IMR-90 (cell line): ENCODE results near the gene TFAP2A. TPM values are rescaled to one million over a fixed set of nuclear protein-coding genes. Genes with fewer than 3 reads are reported as not detected.

Experiments
- ATAC-seq: fragments of 200-7000 bp; cut with Tn5 transposase; 2 replicates; pipeline ENCODE4 v1.9.1; 2020; ENCODE audit warnings: low read depth, mild to moderate bottlenecking, moderate library complexity
- BruUV-seq: library from RNA; stranded (reverse); fragments of 400-500 nt; replicated peaks from 2 replicates; lab custom pipeline; 2021; lab: Mats Ljungman, UMichigan
- CTCF ChIA-PET: fragments of 300-600 bp; formaldehyde crosslinking; extraction: SDS; loops from one replicate; lab custom pipeline; 2021; ENCODE audit warnings: antibody characterized with exemption; lab: Yijun Ruan, JAX
- POLR2A ChIA-PET: fragments of 300-600 bp; sonication (Branson Sonifier 250); formaldehyde crosslinking; loops from one replicate; lab custom pipeline; 2022; ENCODE audit warnings: antibody characterized with exemption; ENCODE audit not compliant: unreplicated experiment; lab: Charles Lee
- DNase-seq: peaks from one replicate; pipeline ENCODE4 v3.0.0; 2013
- H2AFZ ChIP-seq: replicated peaks from 2 replicates; pipeline ENCODE3; 2013; ENCODE audit warnings: low read length, mild to moderate bottlenecking; ENCODE audit not compliant: poor library complexity
- H2AK5ac ChIP-seq: 2 replicates; pipeline ENCODE4 v1.6.1; 2013; ENCODE audit warnings: low read depth, low read length, inconsistent platforms
- H2AK9ac ChIP-seq: replicated peaks from 2 replicates; pipeline ENCODE3; 2013; ENCODE audit warnings: mild to moderate bottlenecking, low read depth, low read length, moderate library complexity; ENCODE audit not compliant: poor library complexity
- H2BK120ac ChIP-seq: 2 replicates; pipeline ENCODE4 v1.6.1; 2013; ENCODE audit warnings: low read depth, low read length, inconsistent platforms
- H2BK15ac ChIP-seq: 3 replicates; pipeline ENCODE4 v1.6.1; 2013; ENCODE audit warnings: low read depth, low read length, inconsistent platforms
- H2BK20ac ChIP-seq: 2 replicates; pipeline ENCODE4 v1.6.1; 2013; ENCODE audit warnings: low read depth, mild to moderate bottlenecking, inconsistent platforms, low read length, moderate library complexity
- H2BK5ac ChIP-seq: 2 replicates; pipeline ENCODE4 v1.6.1; 2013; ENCODE audit warnings: mild to moderate bottlenecking, low read depth, low read length, inconsistent platforms; ENCODE audit not compliant: poor library complexity, severe bottlenecking
- H3K14ac ChIP-seq: replicated peaks from 2 replicates; pipeline ENCODE4 v1.6.1; 2013; ENCODE audit warnings: low read depth, low read length, inconsistent platforms
- H3K18ac ChIP-seq: 2 replicates; pipeline ENCODE4 v1.6.1; 2013; ENCODE audit warnings: low read depth, low read length, control low read depth
- H3K23ac ChIP-seq: 2 replicates; pipeline ENCODE4 v1.6.1; 2013; ENCODE audit warnings: low read depth, low read length, inconsistent platforms
- H3K27ac ChIP-seq: 2 replicates; pipeline ENCODE4 v1.5.1; 2013; ENCODE audit warnings: mild to moderate bottlenecking, control low read depth, low read length; ENCODE audit not compliant: insufficient read depth
- H3K27me3 ChIP-seq: 2 replicates; pipeline ENCODE4 v1.6.1; 2013; ENCODE audit warnings: low read length; ENCODE audit not compliant: control insufficient read depth, insufficient read depth
- H3K36me3 ChIP-seq: 2 replicates; pipeline ENCODE4 v1.6.1; 2013; ENCODE audit warnings: low read length, mixed read lengths; ENCODE audit not compliant: control insufficient read depth, insufficient read depth
- H3K4ac ChIP-seq: 2 replicates; pipeline ENCODE4 v1.6.1; 2013; ENCODE audit warnings: low read depth, low read length, inconsistent platforms
- H3K4me1 ChIP-seq: 2 replicates; pipeline ENCODE4 v1.6.1; 2013; ENCODE audit warnings: low read length, mixed read lengths; ENCODE audit not compliant: control insufficient read depth, insufficient read depth
- H3K4me2 ChIP-seq: 2 replicates; pipeline ENCODE4 v1.6.1; 2013; ENCODE audit warnings: low read depth, mild to moderate bottlenecking, control low read depth, low read length, moderate library complexity
- H3K4me3 ChIP-seq: 2 replicates; pipeline ENCODE4 v1.5.1; 2013; ENCODE audit warnings: low read depth, mild to moderate bottlenecking, control low read depth, low read length, moderate library complexity; ENCODE audit not compliant: insufficient read depth
- H3K56ac ChIP-seq: 2 replicates; pipeline ENCODE4 v1.6.1; 2013; ENCODE audit warnings: low read length, inconsistent platforms; ENCODE audit not compliant: insufficient read depth; ENCODE audit errors: extremely low read depth
- H3K79me1 ChIP-seq, 2 experiments: 2 replicates each; pipeline ENCODE4 v1.6.1; 2013; ENCODE audit warnings: low read length in 2 of 2, inconsistent platforms in 1 of 2, low read depth in 1 of 2
- H3K9ac ChIP-seq: 2 replicates; pipeline ENCODE4 v1.6.1; 2013; ENCODE audit warnings: low read depth, low read length, control low read depth
- H3K9me1 ChIP-seq: 2 replicates; pipeline ENCODE4 v1.6.1; 2013; ENCODE audit warnings: low read length, inconsistent platforms; ENCODE audit not compliant: insufficient read depth
- H3K9me3 ChIP-seq: 2 replicates; pipeline ENCODE4 v1.6.1; 2013; ENCODE audit warnings: low read length; ENCODE audit not compliant: control insufficient read depth, insufficient read depth
- H4K20me1 ChIP-seq: 2 replicates; pipeline ENCODE4 v1.6.1; 2013; ENCODE audit warnings: low read length, inconsistent platforms; ENCODE audit not compliant: insufficient read depth
- H4K5ac ChIP-seq: 2 replicates; pipeline ENCODE4 v1.6.1; 2013; ENCODE audit warnings: mild to moderate bottlenecking, low read depth, low read length, control low read depth
- H4K8ac ChIP-seq, 2 experiments: 2 replicates each; pipeline ENCODE4 v1.6.1; 2013; ENCODE audit warnings: low read depth in 2 of 2, low read length in 2 of 2, control low read depth in 1 of 2, inconsistent platforms in 1 of 2
- H4K91ac ChIP-seq: 2 replicates; pipeline ENCODE4 v1.6.1; 2013; ENCODE audit warnings: low read depth, low read length, inconsistent platforms; ENCODE audit not compliant: insufficient read depth
- USF2 ChIP-seq: fragments of 150-350 bp; IDR thresholded peaks from 2 replicates; pipeline ENCODE4 v1.6.1; 2017; ENCODE audit warnings: mild to moderate bottlenecking, antibody characterized with exemption, low read length, low read depth
- WGBS, 2 experiments: methylation state at CpG; one replicate each; pipeline versions ENCODE4 v1.1.5 to v1.1.7; 2013; ENCODE audit warnings: missing lambda C conversion rate in 2 of 2; ENCODE audit not compliant: insufficient read length in 1 of 2; ENCODE audit errors: extremely low coverage in 2 of 2; 5-methylcytosine and 5-hydroxymethylcytosine counted together
- dilution Hi-C: fragments of 300-500 bp; cut with HindIII; formaldehyde crosslinking; loops from one replicate; pipeline ENCODE4 v1.14.3; 2018; ENCODE audit warnings: low sequenced_read_pairs; ENCODE audit not compliant: unreplicated experiment
- in situ Hi-C: fragments of 300-500 bp; cut with MboI; formaldehyde crosslinking; loops from 3 replicates; pipeline ENCODE4 v1.14.3; 2019; ENCODE audit warnings: low sequenced_read_pairs, inconsistent platforms, mixed read lengths
- intact Hi-C: fragments of 100-400 bp; cut with micrococcal nuclease; formaldehyde crosslinking; loops from 2 replicates; pipeline ENCODE4 v1.10.0; 2022
- polyA plus RNA-seq, 3 experiments: library from polyadenylated mRNA; depleted of rRNA; stranded (reverse); fragments of >200 nt; gene quantifications; 2 replicates each; pipeline ENCODE4 v1.2.3, GENCODE V29; 2012; ENCODE audit warnings: low replicate concordance in 1 of 3
- total RNA-seq: library from RNA; depleted of rRNA; stranded (reverse); fragments of >200 nt; gene quantifications from 2 replicates; pipeline ENCODE4 v1.2.3, GENCODE V29; 2012

Gene TFAP2A
- total and polyA plus RNA-seq, 2 of the 4 experiments (the other 2 are of a cell fraction): 0.72 to 7.1 TPM

GRCh38 chr6:10409233-10409721 is 5.6 kb downstream of the TFAP2A start:
- no peak overlapping the region for H4K5ac ChIP-seq
- no peak overlapping the region; the same call in 1 of the 2 replicates for H3K27ac ChIP-seq
- no peak overlapping the region for H2BK5ac ChIP-seq
- WGBS, 2 experiments: no CpG with 5 or more reads among the region's 8 CpGs
- no peak overlapping the region for H2AK5ac ChIP-seq
- BruUV-seq: no TSS peak
- no peak overlapping the region for H2BK20ac ChIP-seq
- no peak overlapping the region for H4K91ac ChIP-seq
- no peak overlapping the region for H2AFZ ChIP-seq
- H3K18ac ChIP-seq: no peak overlapping the region
- H3K4me2 ChIP-seq: peak overlapping the region; percentile 56; the same call in 1 of the 2 replicates
- H3K36me3 ChIP-seq: peaks cover 3% of the 10 kb centered on the region; the same call in 1 of the 2 replicates
- H3K9me3 ChIP-seq: no peaks in the 10 kb centered on the region
- dilution Hi-C loops: no loop called here
- H4K20me1 ChIP-seq: no peaks in the 10 kb centered on the region
- H3K4me1 ChIP-seq: peaks cover 2% of the 10 kb centered on the region
- no peak for TF ChIP-seq USF2
- ATAC-seq: no peak
- no peak overlapping the region for H3K4me3 ChIP-seq
- H3K9ac ChIP-seq: peak overlapping the region; percentile 46; the same call in 1 of the 2 replicates
- 0 out of 2 replicates have a peak overlapping the region, but pooled peaks have one; percentile 22 for H3K4ac ChIP-seq
- H2AK9ac ChIP-seq: no peak overlapping the region
- DNase-seq: no peak
- intact Hi-C loops: loop anchor here (10.0 kb wide), 1 partner anchor 264 kb away; no protein-coding TSS in a partner anchor
- no peaks in the 10 kb centered on the region for H3K79me1 ChIP-seq
- no peak overlapping the region for H3K56ac ChIP-seq
- H2BK120ac ChIP-seq: peak overlapping the region; percentile 35; the same call in 1 of the 2 replicates
- H2BK15ac ChIP-seq: no peak overlapping the region
- no peak overlapping the region for H3K14ac ChIP-seq
- CTCF ChIA-PET: no interaction called here
- POLR2A ChIA-PET: no interaction called here
- peaks cover 46% of the 10 kb centered on the region for H3K27me3 ChIP-seq
- peak overlapping the region in 1 of 2 experiments; percentile 21; a peak in 1 of 4 replicates for H4K8ac ChIP-seq
- peak overlapping the region; percentile 81 for H3K23ac ChIP-seq
- H3K9me1 ChIP-seq: no peaks in the 10 kb centered on the region
- in situ Hi-C loops: loop anchor here (25.0 kb wide), 2 partner anchors 872 to 1972 kb away; partner anchors contain the start of gene SLC35B3
